ENCODE results near the gene ARHGAP26.

DNA sequence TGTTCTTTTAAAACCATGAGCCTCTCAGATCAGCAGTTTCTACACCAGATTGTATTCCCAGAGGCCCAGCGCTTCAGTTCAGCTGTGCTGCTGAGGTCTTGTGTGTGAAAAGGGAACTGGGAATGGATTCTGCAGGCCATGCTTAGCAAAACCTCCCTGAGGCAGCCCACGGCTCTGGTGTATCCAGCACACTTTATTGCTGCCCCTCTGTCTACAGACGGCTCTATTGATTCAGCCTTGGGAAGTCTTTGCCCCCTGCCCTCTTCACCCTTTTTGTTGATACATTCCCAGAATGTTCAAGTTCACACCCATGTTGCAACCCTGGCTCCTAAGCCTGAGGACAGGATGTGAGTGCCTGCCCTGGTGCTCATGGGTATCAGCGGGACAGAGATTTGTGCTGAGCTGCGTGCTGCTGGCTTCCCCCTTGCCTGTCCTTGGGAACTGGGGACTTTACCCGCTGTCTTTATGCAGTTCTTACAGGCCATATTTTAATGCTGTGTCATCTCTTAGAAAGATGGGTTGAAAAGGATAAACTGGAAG is 37.3 kb downstream of the ARHGAP26 start:
- TF ChIP-seq CTCF (IDR thresholded peaks at IDR 0.05) = no peak
- TF ChIP-seq POLR2A (IDR thresholded peaks at IDR 0.05; ENCODE audit: low read depth) = no peak
- no peak for TF ChIP-seq EP300 (IDR thresholded peaks at IDR 0.05)
